Endothelial cell of umbilical vein (primary cell): ENCODE measurements around the gene SMIM12.
"Not testable (repeated sequence)": the region's sequence is repeated elsewhere in the genome, so short reads cannot be mapped to it uniquely, and the experiment has no call there.

Experiments used
- FOS ChIP-seq: IDR thresholded peaks from 2 replicates; pipeline ENCODE4 v1.6.1; 2011; ENCODE audit warnings: mild to moderate bottlenecking, low read length, moderate library complexity, borderline replicate concordance; ENCODE audit not compliant: insufficient read depth
- POLR2A ChIP-seq: IDR thresholded peaks from 2 replicates; pipeline ENCODE4 v1.6.1; 2012; ENCODE audit warnings: low read depth, mild to moderate bottlenecking, control low read depth, low read length
- TF ChIP-seq, protein P1 (sequence below), 2 donors: IDR thresholded peaks; 1 replicate in 1 of 2; 2 replicates in 1 of 2; pipeline ENCODE4 v1.5.1; 2011; ENCODE audit warnings: low read length in 2 of 2, mild to moderate bottlenecking in 2 of 2, moderate library complexity in 2 of 2, control low read depth in 1 of 2, inconsistent platforms in 1 of 2, low read depth in 1 of 2; ENCODE audit not compliant: insufficient read depth in 1 of 2; ENCODE audit errors: extremely low read depth in 1 of 2

DNA sequence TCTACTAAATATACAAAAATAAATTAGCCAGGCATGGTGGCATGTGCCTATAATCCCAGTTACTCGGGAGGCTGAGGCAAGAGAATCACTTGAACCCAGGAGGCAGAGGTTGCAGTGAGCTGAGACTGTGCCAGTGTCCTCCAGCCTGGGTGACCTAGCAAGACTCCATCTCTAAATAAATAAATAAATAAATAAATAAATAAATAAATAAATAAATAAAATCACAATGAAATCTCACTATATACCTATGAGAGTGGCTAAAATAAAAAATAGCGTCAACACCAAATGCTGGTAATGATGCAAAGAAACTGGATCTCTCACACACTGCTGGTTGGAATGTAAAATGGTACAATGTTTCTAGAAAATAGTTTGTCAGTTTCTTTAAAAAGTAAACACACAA is 40.7 kb downstream of the SMIM12 start:
- not testable (repeated sequence) for TF ChIP-seq FOS, POLR2A
- TF ChIP-seq, protein P1, sequence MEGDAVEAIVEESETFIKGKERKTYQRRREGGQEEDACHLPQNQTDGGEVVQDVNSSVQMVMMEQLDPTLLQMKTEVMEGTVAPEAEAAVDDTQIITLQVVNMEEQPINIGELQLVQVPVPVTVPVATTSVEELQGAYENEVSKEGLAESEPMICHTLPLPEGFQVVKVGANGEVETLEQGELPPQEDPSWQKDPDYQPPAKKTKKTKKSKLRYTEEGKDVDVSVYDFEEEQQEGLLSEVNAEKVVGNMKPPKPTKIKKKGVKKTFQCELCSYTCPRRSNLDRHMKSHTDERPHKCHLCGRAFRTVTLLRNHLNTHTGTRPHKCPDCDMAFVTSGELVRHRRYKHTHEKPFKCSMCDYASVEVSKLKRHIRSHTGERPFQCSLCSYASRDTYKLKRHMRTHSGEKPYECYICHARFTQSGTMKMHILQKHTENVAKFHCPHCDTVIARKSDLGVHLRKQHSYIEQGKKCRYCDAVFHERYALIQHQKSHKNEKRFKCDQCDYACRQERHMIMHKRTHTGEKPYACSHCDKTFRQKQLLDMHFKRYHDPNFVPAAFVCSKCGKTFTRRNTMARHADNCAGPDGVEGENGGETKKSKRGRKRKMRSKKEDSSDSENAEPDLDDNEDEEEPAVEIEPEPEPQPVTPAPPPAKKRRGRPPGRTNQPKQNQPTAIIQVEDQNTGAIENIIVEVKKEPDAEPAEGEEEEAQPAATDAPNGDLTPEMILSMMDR (IDR thresholded peaks at IDR 0.05; ENCODE audit: extremely low read depth in 1 of 2, insufficient read depth in 1 of 2, low read depth in 1 of 2, low read length in 2 of 2): not testable (repeated sequence)
